ENCODE results near the gene ZSCAN31.

The ZSCAN31 gene

DNA sequence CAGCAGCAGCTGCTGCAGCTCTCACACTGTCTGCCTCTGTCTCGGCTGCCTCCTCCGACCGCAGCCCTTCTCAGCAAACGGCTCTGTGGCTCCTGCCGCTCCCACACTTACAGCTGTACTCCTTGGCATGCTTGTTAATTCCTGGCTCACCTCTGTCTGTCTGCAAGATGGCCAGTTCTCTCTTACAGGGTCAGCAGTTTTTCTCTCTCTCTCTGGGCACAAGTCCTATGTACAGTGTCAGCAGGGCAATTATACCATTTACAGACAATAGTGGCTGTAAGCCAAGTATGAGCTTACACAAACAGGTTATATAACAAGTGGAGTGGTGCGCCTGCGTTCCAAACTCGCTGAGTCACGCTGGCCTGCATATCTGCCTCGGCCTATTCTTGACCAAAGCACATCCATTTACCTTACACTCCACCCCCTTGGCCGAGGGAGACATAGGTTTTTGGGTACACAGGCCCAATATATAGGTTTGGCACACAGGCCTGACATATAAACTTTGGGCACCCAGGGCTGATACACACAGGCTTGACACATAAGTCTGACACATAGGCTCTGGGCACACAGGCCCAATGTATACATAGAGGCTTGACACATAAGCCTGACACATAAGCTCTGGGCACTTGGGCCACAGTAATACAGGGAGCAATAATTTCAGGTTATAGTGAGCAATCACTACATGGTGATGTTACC, 18.2 kb upstream of the ZSCAN31 start:
- TF ChIP-seq POLR2AphosphoS5 (IDR thresholded peaks at IDR 0.05; ENCODE audit: low read depth) (no peak), REST (IDR thresholded peaks at IDR 0.05; ENCODE audit: insufficient replicate concordance, low read depth) (no peak), SPI1 (IDR thresholded peaks at IDR 0.05; ENCODE audit: borderline replicate concordance, low read depth) (no peak), GABPA (IDR thresholded peaks at IDR 0.05; ENCODE audit: low read depth) (no peak), CTCF (IDR thresholded peaks at IDR 0.05; ENCODE audit: insufficient read depth, low read length) (no peak)
- H3K4me3 ChIP-seq (replicated peaks; ENCODE audit: insufficient read depth, low read length), result no peak overlapping the region
- H3K27ac ChIP-seq (replicated peaks), result peak overlapping the region; percentile 80
- H3K27me3 ChIP-seq (ENCODE audit: insufficient read depth, poor library complexity, severe bottlenecking), result no peaks in the 10 kb centered on the region
- peak in 1 of 2 experiments; percentile 78 for DNase-seq (ENCODE audit: low read depth in 1 of 2, low spot score in 1 of 2)

DNA sequence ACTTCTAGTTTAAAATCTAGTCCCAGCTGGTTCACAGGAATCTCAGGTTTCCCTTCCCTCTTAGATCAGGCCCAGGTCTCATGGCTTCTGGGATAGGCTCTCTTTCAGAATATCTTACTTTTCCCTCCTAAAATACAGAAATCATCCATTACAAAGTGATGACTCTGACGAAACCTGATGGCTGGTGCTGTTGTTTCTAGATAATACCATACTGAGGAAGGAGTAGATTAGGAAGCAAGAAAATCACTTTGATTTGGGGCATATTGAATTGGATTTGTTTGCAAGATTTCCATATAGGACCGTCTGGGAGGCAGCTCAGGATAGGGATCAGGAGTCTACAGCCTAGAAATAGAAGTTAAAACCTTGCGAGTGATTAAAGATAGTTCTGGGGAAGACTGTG, 17.4 kb upstream of the ZSCAN31 start:
- TF ChIP-seq REST (IDR thresholded peaks at IDR 0.05; ENCODE audit: insufficient replicate concordance, low read depth), result no peak
- TF ChIP-seq GABPA (IDR thresholded peaks at IDR 0.05; ENCODE audit: low read depth), result no peak
- TF ChIP-seq POLR2AphosphoS5 (IDR thresholded peaks at IDR 0.05; ENCODE audit: low read depth), result no peak
- TF ChIP-seq SPI1 (IDR thresholded peaks at IDR 0.05; ENCODE audit: borderline replicate concordance, low read depth), result no peak
- TF ChIP-seq CTCF (IDR thresholded peaks at IDR 0.05; ENCODE audit: insufficient read depth, low read length), result no peak
- no peak for DNase-seq (ENCODE audit: low read depth in 1 of 2, low spot score in 1 of 2)
- peak overlapping the region; percentile 80 for H3K27ac ChIP-seq (replicated peaks)
- no peak overlapping the region for H3K4me3 ChIP-seq (replicated peaks; ENCODE audit: insufficient read depth, low read length)
- H3K27me3 ChIP-seq (ENCODE audit: insufficient read depth, poor library complexity, severe bottlenecking), result no peaks in the 10 kb centered on the region

GRCh38 chr6:28351493-28351925, 15.6 kb upstream of the ZSCAN31 start:
- Histone ChIP-seq H3K27ac (replicated peaks) (peak overlapping the region; percentile 80), H3K4me3 (replicated peaks; ENCODE audit: insufficient read depth, low read length) (no peak overlapping the region), H3K27me3 (ENCODE audit: insufficient read depth, poor library complexity, severe bottlenecking) (no peaks in the 10 kb centered on the region)
- no peak for DNase-seq (ENCODE audit: low read depth in 1 of 2, low spot score in 1 of 2)
- TF ChIP-seq GABPA (IDR thresholded peaks at IDR 0.05; ENCODE audit: low read depth) (no peak), REST (IDR thresholded peaks at IDR 0.05; ENCODE audit: insufficient replicate concordance, low read depth) (no peak), SPI1 (IDR thresholded peaks at IDR 0.05; ENCODE audit: borderline replicate concordance, low read depth) (no peak), POLR2AphosphoS5 (IDR thresholded peaks at IDR 0.05; ENCODE audit: low read depth) (no peak), CTCF (IDR thresholded peaks at IDR 0.05; ENCODE audit: insufficient read depth, low read length) (no peak)

Measured in HL-60 (cell line).